SW 1271 (cell line): ENCODE measurements around the gene MFSD2A.
"Not testable (repeated sequence)": the region's sequence is repeated elsewhere in the genome, so short reads cannot be mapped to it uniquely, and the experiment has no call there.

ENCODE experiments used
- DNase-seq, 2 experiments: peaks; one replicate each; lab custom pipeline; 2025; lab: John Stamatoyannopoulos, UW

Gene MFSD2A

DNA sequence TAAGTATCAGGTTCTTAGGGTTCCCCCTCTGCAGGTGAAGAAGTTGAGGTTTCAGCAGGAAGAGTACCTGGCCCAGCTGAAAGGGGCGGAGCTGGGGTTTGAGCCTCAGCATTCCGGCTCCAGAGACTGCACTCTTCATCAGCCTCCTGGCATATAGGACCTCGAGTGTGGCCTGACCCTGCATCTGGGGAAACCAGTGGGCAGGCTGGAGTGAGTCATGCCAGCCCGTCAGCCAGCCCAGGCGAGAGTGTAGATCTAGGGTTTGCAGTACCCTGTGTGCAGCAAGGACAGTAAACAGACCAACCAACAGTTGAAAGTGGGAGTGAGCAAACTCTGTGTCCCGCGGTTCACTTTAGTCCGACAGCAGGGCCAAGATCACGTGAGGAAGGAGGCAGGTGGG lies 14.1 kb downstream of the MFSD2A start:
- no peak for DNase-seq

DNA sequence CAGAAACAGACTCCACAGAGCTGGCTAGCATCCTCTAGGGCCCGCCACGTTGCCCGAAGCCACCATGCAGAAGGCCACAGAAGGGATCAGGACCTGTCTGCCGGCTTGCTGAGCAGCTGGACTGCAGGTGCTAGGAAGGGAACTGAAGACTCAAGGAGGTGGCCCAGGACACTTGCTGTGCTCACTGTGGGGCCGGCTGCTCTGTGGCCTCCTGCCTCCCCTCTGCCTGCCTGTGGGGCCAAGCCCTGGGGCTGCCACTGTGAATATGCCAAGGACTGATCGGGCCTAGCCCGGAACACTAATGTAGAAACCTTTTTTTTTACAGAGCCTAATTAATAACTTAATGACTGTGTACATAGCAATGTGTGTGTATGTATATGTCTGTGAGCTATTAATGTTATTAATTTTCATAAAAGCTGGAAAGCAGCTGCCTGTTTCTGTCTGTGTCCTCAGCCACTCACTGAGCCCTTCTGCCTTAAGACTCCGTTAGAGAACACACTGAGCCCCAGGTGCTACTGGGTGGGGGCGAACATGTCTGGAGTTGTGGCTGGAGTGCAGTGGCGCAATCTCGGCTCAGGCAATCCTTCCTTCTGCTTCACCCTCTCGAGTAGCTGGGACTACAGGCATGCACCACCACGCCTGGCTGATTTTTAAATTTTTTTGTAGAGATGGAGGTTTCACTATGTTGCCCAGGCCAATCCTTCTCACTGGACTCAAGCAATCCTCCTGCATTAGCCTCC lies 14.8 kb downstream of the MFSD2A start:
- no peak for DNase-seq

DNA sequence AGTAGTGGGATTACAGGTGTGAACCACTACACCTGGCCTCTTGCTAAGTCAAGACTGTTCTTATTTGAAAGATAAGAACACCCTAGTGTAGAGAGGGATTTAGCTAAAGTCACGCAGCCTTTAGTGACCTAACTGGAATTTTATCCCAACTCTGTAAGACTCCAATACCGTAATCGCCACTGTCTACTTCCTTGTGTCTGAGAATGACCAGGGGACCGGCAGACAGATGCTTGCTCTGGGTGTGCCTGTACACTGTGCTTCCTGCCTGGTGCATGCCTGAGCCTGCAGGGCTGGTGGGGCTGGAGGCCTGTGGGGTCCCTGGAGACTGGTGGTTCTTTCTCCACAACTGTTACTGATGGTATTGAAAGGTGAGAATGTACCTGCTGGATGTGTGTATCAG lies 15.3 kb downstream of the MFSD2A start:
- no peak for DNase-seq

DNA sequence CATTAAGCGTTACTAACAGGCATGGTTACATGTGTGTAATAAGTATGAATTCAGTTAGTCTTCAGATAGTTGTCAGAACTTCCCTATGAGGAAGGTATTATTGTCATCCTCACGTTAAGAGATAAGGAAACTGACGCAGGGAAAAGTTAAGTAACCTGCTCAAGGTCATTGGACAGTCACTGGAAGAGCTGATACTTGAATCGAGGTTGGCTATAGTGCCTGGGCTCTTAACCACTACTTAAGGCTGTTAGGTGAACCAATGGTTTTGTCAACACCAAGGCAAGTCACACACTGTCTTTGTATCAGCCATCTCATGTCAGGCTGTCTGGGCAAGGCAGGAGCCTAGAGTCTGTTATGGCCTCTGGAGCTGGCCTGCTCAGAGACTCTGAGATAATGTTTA lies 16.2 kb downstream of the MFSD2A start:
- DNase-seq = no peak

DNA sequence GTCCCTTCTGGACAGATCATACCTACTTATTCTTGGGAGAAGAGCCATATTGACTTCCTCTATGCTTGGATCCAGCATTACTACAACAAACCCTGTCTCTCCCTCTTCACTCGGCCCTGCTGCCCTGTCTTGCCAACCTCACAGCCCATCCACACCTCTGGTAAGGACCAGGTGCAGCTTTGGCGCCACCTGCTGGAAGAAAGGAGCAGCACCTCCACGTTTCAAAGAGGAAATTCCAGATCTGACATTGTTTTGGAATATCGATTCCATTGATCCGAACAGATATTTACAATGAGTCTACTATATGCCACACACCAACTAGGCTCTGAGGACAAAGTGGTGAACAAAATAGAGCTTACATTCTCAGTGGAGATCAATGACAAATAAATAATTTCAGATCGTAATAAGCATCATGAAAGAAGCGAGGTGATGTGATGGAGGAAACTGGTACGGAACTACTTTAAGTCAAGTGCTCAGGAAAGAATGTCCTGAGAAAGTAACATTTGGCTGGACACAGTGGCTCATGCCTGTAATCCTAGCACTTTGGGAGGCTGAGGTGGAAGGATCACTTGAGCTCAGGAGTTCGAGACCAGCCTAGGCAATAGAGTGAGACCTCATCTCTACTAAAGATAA lies 18.7 kb downstream of the MFSD2A start:
- peak in 1 of 2 experiments; percentile 52 for DNase-seq

DNA sequence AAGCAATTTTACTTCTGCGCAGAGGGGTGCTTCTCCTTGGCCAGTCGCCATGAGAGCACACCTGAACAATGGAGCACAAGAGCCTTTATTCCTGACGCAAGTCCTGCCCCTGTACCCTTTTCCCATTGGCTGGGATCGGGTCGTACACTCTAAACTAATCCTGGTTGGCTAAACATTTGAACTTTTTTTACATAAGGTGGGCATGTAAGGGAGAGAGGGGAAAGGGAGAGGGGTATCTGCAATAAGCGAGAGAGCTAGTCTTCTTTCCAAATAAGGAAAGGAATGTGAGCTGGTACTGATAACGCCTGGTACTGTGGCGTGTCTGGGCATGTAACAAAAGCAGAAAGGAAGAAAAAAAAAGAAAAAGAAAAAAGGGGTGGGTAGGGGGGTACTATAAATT lies 21.8 kb downstream of the MFSD2A start:
- DNase-seq = no peak

DNA sequence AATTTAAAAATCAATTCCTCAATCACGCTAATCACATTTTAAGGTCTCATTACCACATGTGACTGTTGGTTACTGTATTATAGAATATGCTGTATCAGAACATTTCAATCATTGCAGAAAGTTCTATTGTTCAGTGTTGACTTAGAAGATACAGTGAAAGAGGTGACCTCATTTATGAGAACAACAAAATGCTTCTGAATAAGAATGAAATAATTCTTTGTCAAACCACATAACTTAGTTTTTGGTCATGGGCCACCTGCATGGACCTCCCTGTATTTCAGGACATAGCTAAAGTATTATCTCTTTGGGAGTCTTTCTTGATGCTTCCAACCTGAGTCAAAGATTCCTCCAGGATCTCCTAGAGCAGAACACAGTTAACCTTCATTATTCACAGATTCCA lies 22.3 kb downstream of the MFSD2A start:
- no peak for DNase-seq

DNA sequence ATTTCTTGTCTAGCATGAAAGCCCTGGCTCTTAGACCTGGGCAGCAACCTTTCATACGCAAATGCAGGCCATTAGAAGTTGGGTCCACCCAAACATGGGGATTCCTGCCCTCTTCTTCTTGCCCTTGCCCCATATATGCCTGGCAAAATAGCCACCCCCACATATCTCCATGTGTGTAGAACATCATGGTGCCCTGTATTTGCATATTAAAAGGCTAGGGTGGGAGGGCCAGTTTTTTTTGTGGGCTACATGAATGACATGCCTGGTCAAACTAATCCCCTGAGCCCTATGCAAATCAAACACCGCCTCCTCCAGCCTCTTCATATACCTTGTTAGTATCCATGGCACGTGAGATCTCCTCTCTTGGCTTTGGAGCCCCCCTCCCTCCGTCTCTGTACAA lies 24.7 kb downstream of the MFSD2A start:
- no peak for DNase-seq

DNA sequence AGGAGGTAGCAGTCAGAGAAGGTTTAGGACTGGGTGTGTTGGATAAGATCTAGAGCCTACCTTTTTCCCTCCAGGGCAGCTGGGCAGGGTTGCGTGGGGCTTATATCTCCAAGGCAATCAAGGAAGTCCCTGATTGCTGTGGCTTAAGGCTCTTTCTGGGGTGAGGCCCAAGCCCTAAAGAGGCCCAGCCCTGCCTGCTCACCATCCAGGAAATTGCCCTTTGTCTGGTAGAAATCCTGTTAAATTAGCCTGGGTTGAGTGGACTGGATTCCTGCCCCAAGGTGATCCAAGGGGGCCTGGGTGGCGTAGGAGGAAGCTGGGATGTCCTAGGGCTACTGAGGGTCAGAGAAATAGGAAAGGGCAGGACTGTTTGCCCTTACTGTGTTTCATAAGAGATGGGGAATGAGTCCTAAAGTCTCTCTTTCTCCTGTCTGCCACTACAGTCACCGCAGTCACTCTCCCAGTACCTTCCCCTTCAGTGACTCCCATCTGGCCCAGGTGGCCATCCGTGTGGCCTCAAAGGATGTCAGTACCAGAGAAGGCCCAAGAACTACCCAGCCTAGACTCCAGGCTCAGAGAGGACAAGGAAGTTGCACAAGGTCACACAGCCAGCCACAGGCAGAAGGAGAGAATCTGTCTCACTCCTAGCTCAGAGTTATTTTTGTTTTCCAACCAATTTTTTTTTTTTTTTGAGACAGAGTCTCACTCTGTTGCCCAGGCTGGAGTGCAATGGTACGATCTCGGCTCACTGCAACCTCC lies 25.8 kb downstream of the MFSD2A start:
- DNase-seq = no peak

DNA sequence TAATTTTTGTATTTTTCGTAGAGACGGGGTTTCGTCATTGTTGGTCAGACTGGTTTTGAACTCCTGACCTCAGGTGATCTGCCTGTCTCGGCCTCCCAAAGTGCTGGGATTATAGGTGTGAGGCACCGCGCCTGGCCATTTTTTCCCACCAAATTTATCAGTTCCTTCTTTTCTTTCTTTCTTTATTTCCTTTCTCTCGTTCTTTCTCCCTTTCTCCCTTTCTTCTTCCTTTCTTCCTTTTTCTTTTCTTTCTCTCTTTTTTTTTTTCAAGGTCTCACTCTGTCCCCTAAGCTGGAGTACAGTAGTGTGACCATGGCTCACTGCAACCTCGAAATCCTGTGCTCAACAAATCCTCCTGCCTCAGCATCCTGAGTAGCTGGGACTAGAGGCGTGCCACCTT lies 26.4 kb downstream of the MFSD2A start:
- no peak for DNase-seq

DNA sequence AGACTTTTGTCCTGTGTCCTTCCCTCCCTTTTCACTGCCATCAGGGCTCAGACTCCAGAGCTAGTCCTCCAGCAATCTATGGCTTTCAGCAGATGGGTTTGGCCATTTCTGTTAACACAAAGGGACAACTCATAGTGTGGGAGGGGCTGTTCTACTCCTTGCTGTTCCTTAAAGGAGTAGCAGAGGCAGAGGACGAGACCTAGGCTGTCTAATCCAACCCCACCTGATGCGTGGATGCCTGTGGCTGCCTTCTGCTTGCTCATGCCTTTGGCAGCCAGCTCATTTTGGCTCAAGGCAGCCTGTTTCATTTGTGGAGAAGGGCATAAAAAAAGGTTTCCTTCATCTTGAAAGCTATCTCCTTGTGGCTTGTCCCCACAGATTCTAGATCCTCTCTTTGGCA lies 27.0 kb downstream of the MFSD2A start:
- DNase-seq = peak; percentile 4 to 12

DNA sequence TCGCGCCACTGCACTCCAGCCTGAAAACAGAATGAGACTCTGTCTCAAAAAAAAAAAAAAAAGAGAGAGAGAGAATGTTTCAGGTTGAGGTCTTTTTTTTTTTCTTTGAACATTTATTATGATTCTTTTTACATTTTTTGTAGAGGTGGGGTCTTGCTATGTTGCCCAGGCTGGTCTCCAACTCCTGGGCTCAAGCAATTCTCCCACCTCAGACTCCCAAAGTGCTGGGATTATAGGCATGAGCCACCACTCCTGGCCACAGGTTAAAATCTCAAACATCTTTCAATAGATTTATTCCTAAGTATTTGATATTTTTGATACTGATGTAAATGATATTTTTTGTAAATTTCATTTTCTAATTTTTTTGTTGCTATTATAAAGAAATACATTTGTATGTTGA lies 29.5 kb downstream of the MFSD2A start:
- DNase-seq = not testable (repeated sequence)

DNA sequence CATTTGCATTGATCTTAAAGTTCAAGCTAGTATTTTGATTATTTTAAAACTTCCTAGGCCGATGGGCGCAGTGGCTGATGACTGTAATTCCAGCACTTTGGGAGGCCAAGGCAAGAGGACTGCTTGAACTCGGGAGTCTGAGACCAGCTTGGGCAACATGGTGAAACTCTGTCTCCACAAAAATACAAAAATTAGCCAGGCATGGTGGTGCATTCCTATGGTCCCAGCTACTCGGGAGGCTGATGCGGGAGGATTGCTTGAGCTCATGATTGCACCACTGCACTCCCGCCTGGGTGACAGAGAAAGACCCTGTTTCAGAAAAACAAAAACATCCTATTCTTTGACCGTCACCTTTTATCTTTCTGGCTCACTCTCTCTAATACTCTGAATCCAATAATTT lies 30.0 kb downstream of the MFSD2A start:
- no peak for DNase-seq

DNA sequence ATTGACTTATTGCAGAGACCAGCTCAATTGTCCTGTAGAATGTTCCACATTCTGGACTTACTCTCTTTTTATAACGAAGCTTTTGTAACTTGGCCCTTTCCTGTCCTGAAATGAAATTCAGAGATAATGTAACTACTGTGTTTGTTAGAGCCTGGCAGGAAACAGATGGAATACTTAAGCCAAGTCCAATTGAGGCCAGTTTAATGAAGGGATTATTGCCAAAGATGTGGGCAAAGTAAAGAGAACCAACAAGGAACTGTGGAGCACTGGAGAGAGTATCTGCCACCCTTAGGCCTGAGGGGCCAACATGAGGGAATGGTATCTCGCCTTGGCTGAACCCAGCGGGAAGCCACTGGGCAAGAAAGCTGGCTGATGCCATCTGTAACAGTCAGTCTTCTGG lies 32.9 kb downstream of the MFSD2A start:
- DNase-seq = no peak

DNA sequence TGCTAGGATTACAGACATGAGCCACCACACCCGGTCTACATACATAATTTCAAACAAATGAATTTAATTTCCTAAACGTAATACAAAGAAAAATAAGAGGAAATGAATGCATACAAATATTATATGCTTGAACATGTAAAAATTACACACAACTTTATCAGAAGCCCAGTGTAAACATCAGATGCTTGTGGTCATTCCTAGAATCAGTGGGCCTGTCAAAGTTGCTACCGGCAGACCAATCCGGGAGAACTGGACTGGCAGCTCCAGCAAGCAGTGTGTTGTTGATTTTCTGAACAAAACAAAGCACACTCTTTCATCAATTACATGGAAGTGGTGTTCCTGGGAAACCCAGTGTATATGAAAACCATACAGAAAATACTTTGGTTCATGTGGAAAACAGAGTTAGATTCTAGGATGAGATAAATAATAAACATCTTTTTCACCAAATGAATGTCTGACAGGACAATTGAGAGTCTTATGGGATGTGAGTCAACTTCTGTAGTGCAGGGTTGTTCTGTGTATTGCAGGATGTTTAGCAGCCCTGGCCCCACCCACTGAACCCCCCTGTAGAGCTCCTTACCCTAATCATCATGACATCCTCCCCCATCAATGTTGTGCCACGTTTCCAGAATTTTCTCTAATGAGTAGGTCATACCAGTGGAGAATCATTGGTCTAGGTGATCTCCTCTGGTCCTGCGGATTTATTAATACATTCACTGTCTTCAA lies 33.8 kb downstream of the MFSD2A start:
- no peak for DNase-seq

DNA sequence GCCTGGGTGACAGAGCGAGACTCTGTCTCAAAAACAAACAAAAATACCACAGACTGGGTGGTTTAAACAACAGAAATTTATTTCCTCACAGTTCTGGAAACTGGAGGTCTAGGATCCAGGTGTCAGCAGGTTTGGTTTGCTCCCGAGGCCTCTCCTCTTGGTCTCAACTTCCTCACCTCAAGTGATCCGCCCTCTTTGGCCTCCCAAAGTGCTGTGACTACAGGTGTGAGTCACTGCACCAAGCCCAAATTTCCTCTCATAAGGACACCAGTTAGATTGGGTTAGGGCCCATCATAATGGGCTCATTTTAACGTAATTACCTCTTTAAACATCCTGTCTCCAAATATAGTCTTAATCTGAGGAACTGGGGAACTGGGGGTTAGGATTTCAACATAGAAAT lies 35.5 kb downstream of the MFSD2A start:
- no peak for DNase-seq

DNA sequence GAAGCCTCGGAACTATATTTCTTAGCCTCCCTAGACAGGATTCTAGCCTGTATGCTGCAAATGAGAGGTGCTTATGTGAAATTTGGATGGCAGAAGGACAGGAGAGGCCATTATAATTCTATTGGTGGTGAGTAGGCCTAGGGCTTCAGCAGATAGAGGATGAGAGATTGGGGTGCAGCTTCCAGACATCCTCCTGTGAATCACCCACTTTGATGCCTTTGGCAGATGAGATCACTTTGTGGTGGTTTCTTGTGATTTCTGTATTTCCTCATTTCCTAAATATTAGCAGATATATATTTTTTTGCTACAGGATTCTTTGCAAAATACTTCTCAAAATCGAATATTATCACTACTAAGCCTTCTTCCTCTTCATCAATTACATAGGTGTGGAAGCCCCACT lies 37.3 kb downstream of the MFSD2A start:
- DNase-seq = no peak

DNA sequence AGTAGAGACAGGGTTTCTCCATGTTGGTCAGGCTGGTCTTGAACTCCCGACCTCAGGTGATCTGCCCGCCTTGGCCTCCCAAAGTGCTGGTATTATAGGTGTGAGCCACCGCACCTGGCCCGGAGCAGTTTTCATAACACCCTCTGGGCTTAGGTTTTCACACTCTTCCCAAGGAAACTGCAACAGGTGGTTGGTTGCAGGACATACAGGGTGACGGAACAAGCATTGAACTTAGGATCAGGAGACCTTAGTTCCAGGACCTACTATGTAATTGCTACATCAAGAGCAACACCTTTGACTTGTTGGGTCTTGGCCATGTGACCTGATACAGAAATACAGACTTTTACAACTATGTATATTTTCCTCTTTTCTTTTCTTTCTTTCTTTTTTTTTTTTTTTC lies 37.9 kb downstream of the MFSD2A start:
- DNase-seq = no peak

DNA sequence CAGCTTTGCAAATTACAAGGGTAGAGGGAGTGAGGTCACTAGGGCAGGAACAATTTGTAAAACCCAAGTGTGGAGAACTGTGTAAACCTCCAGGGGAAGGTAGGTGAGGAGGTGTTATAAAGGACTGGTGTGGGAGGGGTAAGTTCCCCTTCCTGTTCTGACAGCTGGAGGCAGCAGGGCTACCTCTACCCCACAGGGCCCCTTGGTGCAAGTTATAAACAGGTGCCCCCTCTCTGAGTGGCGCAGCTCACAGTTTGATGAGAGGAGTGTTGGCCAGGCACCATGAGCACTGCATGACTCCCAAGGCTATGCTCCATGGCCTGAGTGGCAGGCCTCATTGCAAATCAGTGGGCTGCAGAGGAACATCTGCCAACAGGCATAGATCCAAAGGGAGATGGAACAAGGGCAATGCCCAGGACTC lies 41.0 kb downstream of the MFSD2A start:
- DNase-seq = no peak

DNA sequence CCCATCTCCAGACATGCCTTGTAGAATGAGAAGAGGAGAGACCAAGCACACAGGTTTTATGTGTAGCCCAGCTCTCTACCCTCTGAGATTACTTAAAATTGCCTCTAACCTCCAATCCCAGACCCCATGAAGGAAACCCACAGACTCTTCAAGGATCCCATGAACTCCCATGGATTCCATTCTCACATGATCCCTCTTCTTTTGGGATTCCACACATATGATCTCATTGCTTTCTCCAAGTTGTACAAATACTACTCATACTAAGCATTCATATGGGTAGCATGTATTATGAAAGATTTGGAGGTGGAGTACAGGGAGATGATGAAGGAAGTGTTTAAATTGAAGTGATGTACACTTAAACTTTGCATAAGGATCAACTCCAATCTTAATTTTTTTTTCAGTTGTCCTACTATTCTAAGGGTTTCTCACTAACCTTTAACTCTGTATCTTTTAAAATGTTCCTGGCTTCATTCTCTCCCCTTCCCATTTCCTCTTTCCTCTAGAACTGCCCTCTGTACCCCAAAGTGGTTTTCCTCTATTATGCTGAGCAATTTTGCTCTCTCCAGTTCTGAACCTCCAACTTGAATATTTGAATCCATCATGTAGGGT lies 41.6 kb downstream of the MFSD2A start:
- no peak for DNase-seq

DNA sequence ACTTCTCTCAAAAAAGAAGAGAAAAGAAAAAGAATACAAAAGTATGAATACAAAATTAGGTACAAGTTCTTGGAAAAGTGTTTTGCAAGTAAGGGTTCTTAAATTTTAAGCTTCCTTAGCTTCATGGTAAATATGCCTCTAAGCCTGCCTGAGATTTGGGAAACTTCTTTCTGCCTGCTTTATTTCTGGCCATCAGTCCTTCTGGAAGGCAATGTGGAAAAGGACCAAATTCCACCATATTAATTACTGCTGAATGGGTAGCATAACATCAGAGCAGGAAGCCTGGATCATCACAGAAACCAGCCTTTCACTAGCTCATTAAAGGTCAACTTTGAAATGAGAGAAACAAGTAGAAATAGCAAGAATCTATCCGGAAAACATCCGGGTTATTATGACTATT lies 46.5 kb downstream of the MFSD2A start:
- no peak for DNase-seq
